ENCODE measurements around the gene POP4.

DNA sequence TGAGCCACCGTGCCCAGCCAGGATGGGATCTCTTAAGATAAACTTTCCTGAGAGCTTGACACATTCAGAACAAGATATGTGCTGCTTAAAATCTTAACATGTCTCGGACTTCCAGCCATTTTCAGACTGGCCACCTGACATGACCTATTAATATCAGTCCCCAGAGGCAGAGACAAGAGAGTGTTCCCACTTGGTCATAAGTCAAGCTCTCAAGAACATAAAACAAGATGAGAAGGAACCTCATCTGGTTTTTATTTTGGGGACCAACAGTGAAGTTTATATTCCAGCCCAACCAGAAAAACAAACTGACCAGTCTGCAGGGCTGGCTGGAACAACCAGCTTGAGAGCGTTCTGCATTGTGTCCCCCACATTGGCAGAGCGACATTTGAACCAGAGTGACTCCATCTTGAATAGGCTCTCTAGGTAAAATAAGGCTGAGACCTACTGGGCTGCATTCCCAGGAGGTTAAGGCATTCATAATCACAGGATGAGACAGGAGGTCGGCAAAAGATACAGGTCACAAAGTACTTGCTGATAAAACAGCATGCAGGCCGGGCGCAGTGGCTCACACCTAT is 37.4 kb downstream of the POP4 start:
- TF ChIP-seq, protein P1, sequence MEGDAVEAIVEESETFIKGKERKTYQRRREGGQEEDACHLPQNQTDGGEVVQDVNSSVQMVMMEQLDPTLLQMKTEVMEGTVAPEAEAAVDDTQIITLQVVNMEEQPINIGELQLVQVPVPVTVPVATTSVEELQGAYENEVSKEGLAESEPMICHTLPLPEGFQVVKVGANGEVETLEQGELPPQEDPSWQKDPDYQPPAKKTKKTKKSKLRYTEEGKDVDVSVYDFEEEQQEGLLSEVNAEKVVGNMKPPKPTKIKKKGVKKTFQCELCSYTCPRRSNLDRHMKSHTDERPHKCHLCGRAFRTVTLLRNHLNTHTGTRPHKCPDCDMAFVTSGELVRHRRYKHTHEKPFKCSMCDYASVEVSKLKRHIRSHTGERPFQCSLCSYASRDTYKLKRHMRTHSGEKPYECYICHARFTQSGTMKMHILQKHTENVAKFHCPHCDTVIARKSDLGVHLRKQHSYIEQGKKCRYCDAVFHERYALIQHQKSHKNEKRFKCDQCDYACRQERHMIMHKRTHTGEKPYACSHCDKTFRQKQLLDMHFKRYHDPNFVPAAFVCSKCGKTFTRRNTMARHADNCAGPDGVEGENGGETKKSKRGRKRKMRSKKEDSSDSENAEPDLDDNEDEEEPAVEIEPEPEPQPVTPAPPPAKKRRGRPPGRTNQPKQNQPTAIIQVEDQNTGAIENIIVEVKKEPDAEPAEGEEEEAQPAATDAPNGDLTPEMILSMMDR (IDR thresholded peaks at IDR 0.05 in 4 of 5, conservative IDR thresholded peaks at IDR 0.05 in 1 of 5), result no peak
- TF ChIP-seq POLR2A (IDR thresholded peaks at IDR 0.05), result no peak
